Nephron (organoid): ENCODE measurements around the gene DSCAML1.
A peak's percentile ranks its signal among the peaks of the same experiment; 100 is the strongest.

Source experiments
- H3K27ac Mint-ChIP-seq, 3 experiments: 2 replicates each; pipeline ENCODE4 v1.8.0; 2020; ENCODE audit warnings: mixed read lengths in 3 of 3, mild to moderate bottlenecking in 2 of 3, moderate library complexity in 1 of 3
- H3K27me3 Mint-ChIP-seq: 2 replicates; pipeline ENCODE4 v1.8.0; 2021; ENCODE audit warnings: low read depth, mild to moderate bottlenecking, moderate library complexity, mixed read lengths
- H3K36me3 Mint-ChIP-seq: 2 replicates; pipeline ENCODE4 v1.8.0; 2020; ENCODE audit warnings: low read depth, mixed read lengths
- H3K4me1 Mint-ChIP-seq: 2 replicates; pipeline ENCODE4 v1.8.0; 2020; ENCODE audit warnings: mixed read lengths
- H3K4me3 Mint-ChIP-seq, 3 experiments: 2 replicates each; pipeline ENCODE4 v1.8.0; 2020; ENCODE audit warnings: mild to moderate bottlenecking in 3 of 3, mixed read lengths in 3 of 3, moderate library complexity in 2 of 3
- H3K9me3 Mint-ChIP-seq: 2 replicates; pipeline ENCODE4 v1.8.0; 2020; ENCODE audit warnings: mixed read lengths
- TF ChIP-seq, protein P1 (sequence below), 3 experiments: fragments of 200-600 bp; sonication (generic); IDR thresholded peaks; one replicate each; pipeline ENCODE4 v1.5.0; 2021; ENCODE audit warnings: antibody characterized with exemption in 3 of 3; ENCODE audit not compliant: unreplicated experiment in 3 of 3

DSCAML1 gene

DNA sequence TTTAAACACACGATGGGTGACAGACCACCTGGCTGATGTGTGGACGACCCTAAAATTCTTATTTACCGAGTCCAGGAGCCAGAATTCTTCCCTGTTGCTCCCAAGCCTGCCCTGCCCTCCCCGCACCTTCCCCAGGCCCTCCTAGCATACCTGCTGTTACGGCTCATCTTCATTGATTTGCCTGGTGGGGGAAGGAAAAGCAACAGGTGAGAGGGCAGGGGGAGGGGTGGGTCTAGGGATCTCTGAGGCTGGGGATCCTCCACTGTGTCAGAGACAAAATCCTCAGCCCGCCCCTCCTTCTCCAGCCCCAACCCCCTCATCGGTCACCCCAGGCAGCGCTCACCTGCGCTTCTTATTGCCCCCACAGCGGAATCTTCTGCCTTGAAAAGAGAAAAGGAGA, 23.5 kb upstream of the DSCAML1 start:
- H3K27ac Mint-ChIP-seq = peak overlapping the region in 1 of 3 experiments; percentile 89
- TF ChIP-seq, protein P1, sequence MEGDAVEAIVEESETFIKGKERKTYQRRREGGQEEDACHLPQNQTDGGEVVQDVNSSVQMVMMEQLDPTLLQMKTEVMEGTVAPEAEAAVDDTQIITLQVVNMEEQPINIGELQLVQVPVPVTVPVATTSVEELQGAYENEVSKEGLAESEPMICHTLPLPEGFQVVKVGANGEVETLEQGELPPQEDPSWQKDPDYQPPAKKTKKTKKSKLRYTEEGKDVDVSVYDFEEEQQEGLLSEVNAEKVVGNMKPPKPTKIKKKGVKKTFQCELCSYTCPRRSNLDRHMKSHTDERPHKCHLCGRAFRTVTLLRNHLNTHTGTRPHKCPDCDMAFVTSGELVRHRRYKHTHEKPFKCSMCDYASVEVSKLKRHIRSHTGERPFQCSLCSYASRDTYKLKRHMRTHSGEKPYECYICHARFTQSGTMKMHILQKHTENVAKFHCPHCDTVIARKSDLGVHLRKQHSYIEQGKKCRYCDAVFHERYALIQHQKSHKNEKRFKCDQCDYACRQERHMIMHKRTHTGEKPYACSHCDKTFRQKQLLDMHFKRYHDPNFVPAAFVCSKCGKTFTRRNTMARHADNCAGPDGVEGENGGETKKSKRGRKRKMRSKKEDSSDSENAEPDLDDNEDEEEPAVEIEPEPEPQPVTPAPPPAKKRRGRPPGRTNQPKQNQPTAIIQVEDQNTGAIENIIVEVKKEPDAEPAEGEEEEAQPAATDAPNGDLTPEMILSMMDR (IDR thresholded peaks at IDR 0.05; ENCODE audit: unreplicated experiment in 3 of 3) = no peak

GRCh38 chr11:117820071-117820470, 23.1 kb upstream of the DSCAML1 start:
- Mint-ChIP-seq H3K27me3 (no peaks in the 10 kb centered on the region), H3K27ac (peak overlapping the region; percentile 29 to 89 (median 77)), H3K4me3 (peak overlapping the region in 2 of 3 experiments; percentile 18 to 29), H3K4me1 (peaks cover 57% of the 10 kb centered on the region), H3K9me3 (no peaks in the 10 kb centered on the region), H3K36me3 (peaks cover 4% of the 10 kb centered on the region)
- TF ChIP-seq, protein P1 (IDR thresholded peaks at IDR 0.05; ENCODE audit: unreplicated experiment in 3 of 3) = no peak

More for the DNA sequence above, 23.5 kb upstream of the DSCAML1 start:
- Mint-ChIP-seq H3K36me3 (peaks cover 4% of the 10 kb centered on the region), H3K27me3 (peaks cover 2% of the 10 kb centered on the region), H3K4me1 (peaks cover 58% of the 10 kb centered on the region), H3K4me3 (no peak overlapping the region), H3K9me3 (no peaks in the 10 kb centered on the region)

DNA sequence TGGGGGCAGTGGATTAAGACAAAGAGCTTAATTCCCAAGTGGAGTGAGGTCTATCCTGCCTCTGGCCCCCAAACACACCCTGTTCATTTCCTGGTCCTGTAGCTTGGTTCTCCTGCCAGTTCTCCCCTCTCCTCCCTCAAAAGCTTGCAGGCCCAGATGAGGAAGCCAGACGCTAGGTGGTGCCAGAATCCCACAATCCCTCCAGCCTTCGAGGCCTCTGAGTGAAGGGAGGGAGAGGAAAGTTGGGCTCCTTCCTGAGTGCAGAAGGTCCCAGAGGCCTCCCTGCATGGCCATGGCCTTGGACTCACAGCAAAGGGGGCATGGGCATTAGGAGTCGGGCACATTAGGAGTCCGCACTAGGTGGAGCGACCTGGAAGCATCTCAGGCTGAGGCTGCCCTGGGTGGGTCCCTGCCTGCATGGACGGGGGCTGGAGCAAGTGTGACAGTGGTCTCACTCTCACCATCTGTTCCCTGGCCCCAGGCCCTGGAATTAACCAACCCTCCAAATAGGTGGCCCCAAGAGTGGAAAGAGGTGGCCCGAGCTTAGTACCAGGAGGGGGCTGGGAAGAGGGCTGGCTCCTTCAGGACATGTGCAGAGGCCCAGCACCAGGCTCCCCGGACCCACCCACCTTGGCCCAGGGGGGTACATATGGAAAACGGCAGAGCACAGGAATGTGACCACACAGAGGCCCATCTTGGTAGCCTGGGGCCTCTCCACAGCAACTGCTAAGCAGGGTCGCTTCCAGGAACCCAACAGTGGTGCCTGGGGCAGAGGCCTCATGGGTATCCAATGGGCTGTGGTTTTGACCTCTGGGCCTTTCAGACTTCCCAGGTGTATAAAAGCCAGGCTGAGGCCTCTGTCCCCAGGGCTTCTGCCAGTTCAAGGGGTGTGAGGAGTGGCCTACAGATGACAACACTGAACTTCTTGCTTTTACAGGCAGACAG, 22.4 kb upstream of the DSCAML1 start:
- H3K9me3 Mint-ChIP-seq = no peaks in the 10 kb centered on the region
- peak overlapping the region; percentile 77 to 99 (median 95) for H3K27ac Mint-ChIP-seq
- H3K27me3 Mint-ChIP-seq = no peaks in the 10 kb centered on the region
- H3K36me3 Mint-ChIP-seq = peaks cover 4% of the 10 kb centered on the region
- peaks cover 57% of the 10 kb centered on the region for H3K4me1 Mint-ChIP-seq
- TF ChIP-seq, protein P1 (IDR thresholded peaks at IDR 0.05; ENCODE audit: unreplicated experiment in 3 of 3) = peak; percentile 66 to 74 (median 73)
- peak overlapping the region; percentile 12 to 29 (median 18) for H3K4me3 Mint-ChIP-seq

GRCh38 chr11:117818041-117818873, 21.2 kb upstream of the DSCAML1 start:
- TF ChIP-seq, protein P1 (IDR thresholded peaks at IDR 0.05; ENCODE audit: unreplicated experiment in 3 of 3) = peak in 1 of 3 experiments; percentile 39
- peak overlapping the region; percentile 92 to 99 (median 95) for H3K27ac Mint-ChIP-seq
- no peaks in the 10 kb centered on the region for H3K9me3 Mint-ChIP-seq
- peaks cover 4% of the 10 kb centered on the region for H3K36me3 Mint-ChIP-seq
- H3K4me3 Mint-ChIP-seq = peak overlapping the region; percentile 78 to 84 (median 83)
- H3K4me1 Mint-ChIP-seq = peaks cover 56% of the 10 kb centered on the region
- no peaks in the 10 kb centered on the region for H3K27me3 Mint-ChIP-seq

- Mint-ChIP-seq H3K9me3 (no peaks in the 10 kb centered on the region), H3K36me3 (peaks cover 4% of the 10 kb centered on the region), H3K4me3 (peak overlapping the region; percentile 78 to 84 (median 83)), H3K4me1 (peaks cover 57% of the 10 kb centered on the region), H3K27ac (peak overlapping the region; percentile 92 to 99 (median 95)), H3K27me3 (no peaks in the 10 kb centered on the region)
- TF ChIP-seq, protein P1 (IDR thresholded peaks at IDR 0.05; ENCODE audit: unreplicated experiment in 3 of 3) = peak; percentile 98 to 100 (median 99)
Observed at GRCh38 chr11:117817368-117818040, 20.5 kb upstream of the DSCAML1 start.
